HL-60 (cell line): ENCODE data around the gene AP2A2.

Experiments used
- DNase-seq, 2 experiments: peaks; one replicate each; pipeline ENCODE4 v3.0.0-alpha.2; 2010 to 2020; ENCODE audit warnings: low read depth in 1 of 2, low spot score in 1 of 2
- H3K27ac ChIP-seq: fragments of 250-450 bp; sonication (Bioruptor Pico); replicated peaks from 2 replicates; pipeline ENCODE4 v1.5.1; 2020; ENCODE audit warnings: mild to moderate bottlenecking, moderate library complexity
- H3K27me3 ChIP-seq: fragments of 250-450 bp; sonication (Bioruptor Pico); 2 replicates; pipeline ENCODE4 v1.5.1; 2021; ENCODE audit warnings: mild to moderate bottlenecking, moderate library complexity; ENCODE audit not compliant: insufficient read depth, poor library complexity, severe bottlenecking
- H3K4me3 ChIP-seq: replicated peaks from 2 replicates; pipeline ENCODE4 v1.5.1; 2011; ENCODE audit warnings: mild to moderate bottlenecking, control low read depth, low read length; ENCODE audit not compliant: insufficient read depth
- GABPA ChIP-seq: IDR thresholded peaks from 2 replicates; pipeline ENCODE4 v1.6.1; 2012; ENCODE audit warnings: low read depth
- POLR2AphosphoS5 ChIP-seq: IDR thresholded peaks from 2 replicates; pipeline ENCODE4 v1.6.1; 2012; ENCODE audit warnings: low read depth
- SPI1 ChIP-seq: IDR thresholded peaks from 2 replicates; pipeline ENCODE4 v1.6.1; 2012; ENCODE audit warnings: low read depth, mild to moderate bottlenecking, borderline replicate concordance
- TF ChIP-seq, protein P1 (sequence below): IDR thresholded peaks from one replicate; pipeline ENCODE4 v1.5.1; 2011; ENCODE audit warnings: low read length, control low read depth, inconsistent platforms; ENCODE audit not compliant: insufficient read depth
- TF ChIP-seq, protein P2 (sequence below): IDR thresholded peaks from 2 replicates; pipeline ENCODE4 v1.6.1; 2012; ENCODE audit warnings: low read depth; ENCODE audit not compliant: insufficient replicate concordance

AP2A2 gene

DNA sequence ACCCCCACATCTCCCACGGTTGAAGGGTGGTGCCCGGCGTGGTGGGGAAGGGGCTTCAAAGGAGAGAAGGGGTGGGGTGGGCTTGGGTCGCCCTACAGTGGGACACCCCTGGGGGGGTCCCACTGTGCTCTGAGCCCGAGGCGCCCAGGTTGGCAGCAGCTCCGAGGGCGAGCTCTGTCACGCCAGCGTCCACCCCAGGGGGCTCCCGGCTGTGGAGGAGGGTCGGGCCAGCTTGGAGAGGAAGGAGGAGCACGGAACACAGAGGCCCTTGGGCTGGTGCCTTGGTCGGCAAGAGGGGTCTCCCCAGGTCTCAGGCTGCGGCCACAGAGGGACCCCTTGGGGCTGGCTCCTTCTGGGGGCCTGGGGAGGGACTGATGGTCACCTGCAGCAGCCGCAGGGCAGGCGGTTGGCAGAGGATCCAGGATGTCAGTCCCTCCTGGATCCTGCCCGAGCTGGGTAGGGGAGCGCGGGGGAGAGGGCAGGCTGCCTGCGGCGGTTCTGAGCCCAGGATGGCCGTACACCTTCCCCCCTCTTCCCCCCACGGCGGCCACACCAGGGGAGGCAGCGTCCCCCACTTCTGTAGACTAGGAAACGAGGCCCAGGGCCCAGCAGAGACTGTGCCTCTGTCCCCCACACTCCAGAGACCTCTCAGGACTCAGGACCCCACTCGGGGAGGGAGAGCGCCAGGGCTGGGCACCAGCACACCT, 110.1 kb downstream of the AP2A2 start:
- Histone ChIP-seq H3K27ac (no peak overlapping the region), H3K27me3 (no peaks in the 10 kb centered on the region), H3K4me3 (no peak overlapping the region)
- TF ChIP-seq, protein P1, sequence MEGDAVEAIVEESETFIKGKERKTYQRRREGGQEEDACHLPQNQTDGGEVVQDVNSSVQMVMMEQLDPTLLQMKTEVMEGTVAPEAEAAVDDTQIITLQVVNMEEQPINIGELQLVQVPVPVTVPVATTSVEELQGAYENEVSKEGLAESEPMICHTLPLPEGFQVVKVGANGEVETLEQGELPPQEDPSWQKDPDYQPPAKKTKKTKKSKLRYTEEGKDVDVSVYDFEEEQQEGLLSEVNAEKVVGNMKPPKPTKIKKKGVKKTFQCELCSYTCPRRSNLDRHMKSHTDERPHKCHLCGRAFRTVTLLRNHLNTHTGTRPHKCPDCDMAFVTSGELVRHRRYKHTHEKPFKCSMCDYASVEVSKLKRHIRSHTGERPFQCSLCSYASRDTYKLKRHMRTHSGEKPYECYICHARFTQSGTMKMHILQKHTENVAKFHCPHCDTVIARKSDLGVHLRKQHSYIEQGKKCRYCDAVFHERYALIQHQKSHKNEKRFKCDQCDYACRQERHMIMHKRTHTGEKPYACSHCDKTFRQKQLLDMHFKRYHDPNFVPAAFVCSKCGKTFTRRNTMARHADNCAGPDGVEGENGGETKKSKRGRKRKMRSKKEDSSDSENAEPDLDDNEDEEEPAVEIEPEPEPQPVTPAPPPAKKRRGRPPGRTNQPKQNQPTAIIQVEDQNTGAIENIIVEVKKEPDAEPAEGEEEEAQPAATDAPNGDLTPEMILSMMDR, result no peak
- DNase-seq, result no peak

DNA sequence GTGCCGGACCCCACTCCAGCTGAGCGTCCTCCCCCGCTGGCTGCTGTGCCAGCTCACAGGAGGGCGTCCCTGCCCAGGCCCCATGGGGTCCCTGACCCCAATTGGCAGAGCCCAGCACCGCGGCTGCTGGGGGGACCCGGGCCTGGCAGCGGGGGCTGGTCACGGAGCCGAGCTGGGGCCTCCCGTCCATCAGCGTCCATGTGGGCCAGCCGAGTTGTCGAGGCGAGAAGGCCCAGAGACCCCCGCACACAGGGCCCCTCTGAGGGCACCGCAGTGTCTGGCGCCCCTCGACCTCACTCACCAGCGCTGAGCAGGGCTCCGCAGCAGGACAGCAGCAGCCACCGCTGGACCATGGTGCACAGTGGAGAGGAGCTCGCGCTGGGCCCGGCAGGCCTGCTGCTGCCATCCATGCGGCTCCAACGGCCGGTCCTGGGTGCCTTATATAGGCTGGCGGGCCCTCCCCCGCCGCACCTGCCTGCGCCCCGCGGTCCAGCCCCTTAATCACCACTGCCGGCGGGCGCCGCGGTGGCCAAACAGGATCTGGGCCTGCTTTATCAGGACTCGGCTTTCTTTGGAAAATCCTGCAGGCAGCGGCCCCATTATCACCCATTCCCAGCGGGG, 110.7 kb downstream of the AP2A2 start, which contains the start of gene MUC6:
Gene MUC6, minus strand, starts transcription at position 416 of the 621 bp plus-strand sequence. Its CDS starts 63 bp downstream, at position 353.
- no peak for DNase-seq
- TF ChIP-seq, protein P2, sequence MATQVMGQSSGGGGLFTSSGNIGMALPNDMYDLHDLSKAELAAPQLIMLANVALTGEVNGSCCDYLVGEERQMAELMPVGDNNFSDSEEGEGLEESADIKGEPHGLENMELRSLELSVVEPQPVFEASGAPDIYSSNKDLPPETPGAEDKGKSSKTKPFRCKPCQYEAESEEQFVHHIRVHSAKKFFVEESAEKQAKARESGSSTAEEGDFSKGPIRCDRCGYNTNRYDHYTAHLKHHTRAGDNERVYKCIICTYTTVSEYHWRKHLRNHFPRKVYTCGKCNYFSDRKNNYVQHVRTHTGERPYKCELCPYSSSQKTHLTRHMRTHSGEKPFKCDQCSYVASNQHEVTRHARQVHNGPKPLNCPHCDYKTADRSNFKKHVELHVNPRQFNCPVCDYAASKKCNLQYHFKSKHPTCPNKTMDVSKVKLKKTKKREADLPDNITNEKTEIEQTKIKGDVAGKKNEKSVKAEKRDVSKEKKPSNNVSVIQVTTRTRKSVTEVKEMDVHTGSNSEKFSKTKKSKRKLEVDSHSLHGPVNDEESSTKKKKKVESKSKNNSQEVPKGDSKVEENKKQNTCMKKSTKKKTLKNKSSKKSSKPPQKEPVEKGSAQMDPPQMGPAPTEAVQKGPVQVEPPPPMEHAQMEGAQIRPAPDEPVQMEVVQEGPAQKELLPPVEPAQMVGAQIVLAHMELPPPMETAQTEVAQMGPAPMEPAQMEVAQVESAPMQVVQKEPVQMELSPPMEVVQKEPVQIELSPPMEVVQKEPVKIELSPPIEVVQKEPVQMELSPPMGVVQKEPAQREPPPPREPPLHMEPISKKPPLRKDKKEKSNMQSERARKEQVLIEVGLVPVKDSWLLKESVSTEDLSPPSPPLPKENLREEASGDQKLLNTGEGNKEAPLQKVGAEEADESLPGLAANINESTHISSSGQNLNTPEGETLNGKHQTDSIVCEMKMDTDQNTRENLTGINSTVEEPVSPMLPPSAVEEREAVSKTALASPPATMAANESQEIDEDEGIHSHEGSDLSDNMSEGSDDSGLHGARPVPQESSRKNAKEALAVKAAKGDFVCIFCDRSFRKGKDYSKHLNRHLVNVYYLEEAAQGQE, result no peak
- TF ChIP-seq GABPA, result no peak
- no peak for TF ChIP-seq SPI1
- TF ChIP-seq, protein P1, result no peak
- no peak for TF ChIP-seq POLR2AphosphoS5
- Histone ChIP-seq H3K4me3 (no peak within 1 kb of the TSS), H3K27me3 (no peaks in the 10 kb centered on the region), H3K27ac (no peak within 1 kb of the TSS)

DNA sequence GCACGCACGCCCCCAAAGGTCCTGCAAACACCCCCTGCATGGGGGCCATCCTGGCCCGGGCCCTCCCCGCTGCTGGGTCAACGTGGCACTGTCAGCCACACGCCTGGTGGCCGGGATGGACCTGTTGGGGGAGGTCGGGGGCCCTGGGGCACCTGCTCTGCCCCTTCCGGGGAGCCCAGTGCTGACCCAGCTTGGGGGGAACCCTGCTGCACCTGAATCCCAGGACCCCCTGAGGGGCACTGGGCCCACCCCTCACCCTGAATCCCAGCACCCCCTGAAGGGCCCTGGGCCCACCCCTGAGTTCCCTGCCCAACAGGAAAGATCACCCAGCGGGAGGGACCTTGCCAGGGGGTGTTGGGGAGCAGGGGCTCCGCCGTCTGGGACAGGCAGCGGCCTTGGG, 111.3 kb downstream of the AP2A2 start:
- Histone ChIP-seq H3K27ac (no peak overlapping the region), H3K4me3 (no peak overlapping the region), H3K27me3 (no peaks in the 10 kb centered on the region)
- no peak for DNase-seq
- TF ChIP-seq GABPA (no peak), POLR2AphosphoS5 (no peak), SPI1 (no peak)
- TF ChIP-seq, protein P2, result no peak
- TF ChIP-seq, protein P1, result no peak
